Fibroblast of skin of back (primary cell): ENCODE measurements around the gene MAMDC4.

Source experiments
- DNase-seq: peaks from one replicate; pipeline ENCODE4 v3.0.0-alpha.2; 2013

Gene MAMDC4

GRCh38 chr9:136849960-136850865 lies 1.9 kb upstream of the MAMDC4 start:
- no peak for DNase-seq

- DNase-seq = no peak
These were observed 1.0 kb upstream of the MAMDC4 start for GRCh38 chr9:136850866-136851775.

GRCh38 chr9:136852664-136853595 lies 784 bp downstream of the MAMDC4 start:
- DNase-seq = no peak

- DNase-seq = no peak
These were observed 1.5 kb downstream of the MAMDC4 start for GRCh38 chr9:136853596-136854112.

GRCh38 chr9:136854113-136854841 lies 2.1 kb downstream of the MAMDC4 start:
- no peak for DNase-seq

GRCh38 chr9:136854842-136855460 lies 2.8 kb downstream of the MAMDC4 start:
- DNase-seq = no peak

- no peak for DNase-seq
These were observed 3.4 kb downstream of the MAMDC4 start for GRCh38 chr9:136855461-136856078.

- no peak for DNase-seq
These were observed 3.9 kb downstream of the MAMDC4 start for GRCh38 chr9:136856079-136856476.

GRCh38 chr9:136856541-136857141 lies 4.5 kb downstream of the MAMDC4 start:
- DNase-seq = no peak

- no peak for DNase-seq
These were observed 5.0 kb downstream of the MAMDC4 start for GRCh38 chr9:136857166-136857565.

- no peak for DNase-seq
These were observed 5.7 kb downstream of the MAMDC4 start for GRCh38 chr9:136857581-136858412.

- DNase-seq = no peak
These were observed 6.3 kb downstream of the MAMDC4 start for GRCh38 chr9:136858452-136858843.

GRCh38 chr9:136858844-136859757 lies 7.0 kb downstream of the MAMDC4 start:
- no peak for DNase-seq

- DNase-seq = no peak
These were observed 8.4 kb downstream of the MAMDC4 start for GRCh38 chr9:136860529-136860928.

GRCh38 chr9:136860933-136861873 lies 9.1 kb downstream of the MAMDC4 start:
- DNase-seq = no peak

- no peak for DNase-seq
These were observed 9.8 kb downstream of the MAMDC4 start for GRCh38 chr9:136861874-136862457.
